GM19099 (cell line): ENCODE measurements around the gene EYS.

Experiments used
- POLR2A ChIP-seq: IDR thresholded peaks from 3 replicates; pipeline ENCODE4 v1.6.1; 2011; ENCODE audit warnings: low read depth; ENCODE audit not compliant: insufficient read length; ENCODE audit errors: extremely low read depth

EYS gene

GRCh38 chr6:65004283-65004682 lies 702.7 kb downstream of the EYS start:
- TF ChIP-seq POLR2A: no peak

- TF ChIP-seq POLR2A: no peak
Observed at GRCh38 chr6:65000815-65001214, 706.2 kb downstream of the EYS start.

- TF ChIP-seq POLR2A: no peak
Observed at GRCh38 chr6:64998204-64998603, 708.8 kb downstream of the EYS start.

- no peak for TF ChIP-seq POLR2A
Observed at GRCh38 chr6:64996301-64996700, 710.7 kb downstream of the EYS start.

- TF ChIP-seq POLR2A: no peak
Observed at GRCh38 chr6:64990652-64991304, 716.2 kb downstream of the EYS start.

- TF ChIP-seq POLR2A: no peak
Observed at GRCh38 chr6:64988148-64988547, 718.9 kb downstream of the EYS start.

GRCh38 chr6:64987066-64987465 lies 720.0 kb downstream of the EYS start:
- no peak for TF ChIP-seq POLR2A

GRCh38 chr6:64985726-64986125 lies 721.3 kb downstream of the EYS start:
- no peak for TF ChIP-seq POLR2A

GRCh38 chr6:64984948-64985347 lies 722.1 kb downstream of the EYS start:
- TF ChIP-seq POLR2A: no peak

GRCh38 chr6:64983089-64983488 lies 723.9 kb downstream of the EYS start:
- no peak for TF ChIP-seq POLR2A

- TF ChIP-seq POLR2A: no peak
Observed at GRCh38 chr6:64973142-64973541, 733.9 kb downstream of the EYS start.

GRCh38 chr6:64969139-64969538 lies 737.9 kb downstream of the EYS start:
- no peak for TF ChIP-seq POLR2A

- TF ChIP-seq POLR2A: no peak
Observed at GRCh38 chr6:64955435-64955848, 751.6 kb downstream of the EYS start.

- no peak for TF ChIP-seq POLR2A
Observed at GRCh38 chr6:64949257-64949656, 757.8 kb downstream of the EYS start.

- no peak for TF ChIP-seq POLR2A
Observed at GRCh38 chr6:64948261-64948660, 758.8 kb downstream of the EYS start.

GRCh38 chr6:64945450-64945849 lies 761.6 kb downstream of the EYS start:
- TF ChIP-seq POLR2A: no peak

GRCh38 chr6:64932486-64932885 lies 774.5 kb downstream of the EYS start:
- no peak for TF ChIP-seq POLR2A
